Measurements from ENCODE around the gene ATF6. TPM values are rescaled to one million over a fixed set of nuclear protein-coding genes. Genes with fewer than 3 reads are reported as not detected.

Gene ATF6
- total and polyA plus RNA-seq, 2 of the 8 experiments (the other 6 are each of a cell fraction or from before 2014, with no cell fraction given) = 4.6 to 10.0 TPM

DNA sequence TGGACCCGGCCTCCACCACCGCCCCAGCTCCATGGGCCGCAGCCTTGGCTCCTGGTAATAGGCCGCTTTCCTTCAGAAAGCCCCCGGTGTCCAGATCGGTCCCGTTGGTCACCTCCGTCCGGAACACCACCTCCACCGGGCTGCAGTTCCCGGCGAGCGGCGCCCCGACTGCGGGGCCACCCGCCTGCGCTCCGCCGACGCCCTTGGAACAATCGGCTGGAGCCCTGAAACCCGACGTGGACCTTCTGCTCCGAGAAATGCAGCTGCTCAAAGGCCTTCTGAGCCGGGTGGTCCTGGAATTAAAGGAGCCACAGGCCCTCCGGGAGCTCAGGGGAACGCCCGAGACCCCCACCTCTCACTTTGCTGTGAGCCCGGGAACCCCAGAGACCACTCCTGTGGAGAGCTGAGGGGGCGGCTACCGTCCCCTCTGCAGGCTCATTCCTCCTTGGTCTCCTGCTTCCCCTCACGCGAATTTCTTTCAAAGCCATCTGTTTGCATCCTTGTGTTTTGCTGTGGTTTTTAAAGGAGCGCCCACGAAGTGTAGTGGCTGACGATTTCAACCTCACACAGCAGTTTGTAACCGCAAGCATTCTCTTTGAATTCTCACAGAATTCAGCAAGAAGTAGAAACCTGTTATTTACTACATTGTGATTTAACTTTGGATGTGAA lies 38.7 kb upstream of the ATF6 start:
- no peak overlapping the region for H3K4ac ChIP-seq (replicated peaks; ENCODE audit: insufficient read length, low read depth, low read length)
- peaks cover 2 to 8% (median 4%) of the 10 kb centered on the region in 4 experiments for H3K4me1 ChIP-seq (replicated peaks in 1 of 4; ENCODE audit: control insufficient read depth in 3 of 4, insufficient read depth in 4 of 4, low read length in 3 of 4)
- peak overlapping the region; percentile 45; the same call in 1 of the 2 replicates for H3K27ac ChIP-seq (ENCODE audit: low read depth, low read length)
- no peaks in the 10 kb centered on the region for H3K36me3 ChIP-seq (ENCODE audit: control insufficient read depth in 2 of 4, insufficient read depth in 4 of 4, low read length in 3 of 4)
- H2BK120ac ChIP-seq (replicated peaks; ENCODE audit: low read depth, low read length) = peak overlapping the region; percentile 48
- no peaks in the 10 kb centered on the region for H3K79me1 ChIP-seq (ENCODE audit: low read depth, low read length)
- peak overlapping the region; percentile 90; the same call in 1 of the 2 replicates for H2AFZ ChIP-seq (ENCODE audit: low read length)
- H2BK12ac ChIP-seq (ENCODE audit: low read depth, low read length) = 0 out of 2 replicates have a peak overlapping the region, but pooled peaks have one; percentile 22
- H2BK15ac ChIP-seq (ENCODE audit: low read length) = no peak overlapping the region
- peak overlapping the region; percentile 78 to 86 (median 85) for H3K4me3 ChIP-seq (ENCODE audit: extremely low read depth in 1 of 4, insufficient read depth in 2 of 4, low read depth in 3 of 4, low read length in 4 of 4)
- peak overlapping the region; percentile 66 for H4K91ac ChIP-seq (replicated peaks; ENCODE audit: insufficient read length, low read length)
- no peak overlapping the region for H3K14ac ChIP-seq (ENCODE audit: insufficient read length)
- no peak overlapping the region for H2BK20ac ChIP-seq (ENCODE audit: low read length)
- H3K4me2 ChIP-seq (ENCODE audit: insufficient read depth in 1 of 2, low read depth in 2 of 2, low read length in 2 of 2) = peak overlapping the region; percentile 89 to 100
- H3K23me2 ChIP-seq (ENCODE audit: low read depth, low read length) = peaks cover 12% of the 10 kb centered on the region
- H3K27me3 ChIP-seq (replicated peaks in 1 of 4; ENCODE audit: control insufficient read depth in 3 of 4, extremely low read depth in 1 of 4, insufficient read depth in 3 of 4, low read length in 3 of 4) = peaks cover 12 to 25% (median 22%) of the 10 kb centered on the region in 4 experiments
- H3K56ac ChIP-seq (replicated peaks; ENCODE audit: insufficient read length, low read depth, low read length) = peak overlapping the region; percentile 27
- H4K20me1 ChIP-seq (replicated peaks in 1 of 2; ENCODE audit: control insufficient read depth in 1 of 2, insufficient read depth in 2 of 2, low read length in 2 of 2) = no peaks in the 10 kb centered on the region
- H3K23ac ChIP-seq (ENCODE audit: insufficient read length) = no peak overlapping the region
- 3% methylated on average over 38 of the region's 38 CpGs; no CpG with 5 or more reads in 1 of the 2 experiments for WGBS, 2 experiments (ENCODE audit: extremely low coverage in 1 of 2, insufficient coverage in 1 of 2, insufficient read length in 1 of 2, insufficient replicate concordance in 2 of 2, low coverage in 1 of 2, low lambda C conversion rate in 2 of 2, missing lambda C conversion rate in 1 of 2)
- H3K18ac ChIP-seq (ENCODE audit: extremely low read depth, low read length) = peak overlapping the region; percentile 99
- no peak overlapping the region for H2AK5ac ChIP-seq (ENCODE audit: low read depth, low read length)
- FAIRE-seq = no peak
- DNase-seq (ENCODE audit: low read depth in 1 of 2, low spot score in 2 of 2) = no peak
- CTCF ChIA-PET (ENCODE audit: partially characterized antibody) = interaction anchor here (0.6 to 4.8 kb wide), 10 partner anchors 11 to 302 kb away, joined by 3 to 52 read pairs (median 4); no protein-coding TSS in a partner anchor
- no peaks in the 10 kb centered on the region for H3K79me2 ChIP-seq (ENCODE audit: control insufficient read depth in 1 of 2, insufficient read depth in 2 of 2, low read length in 2 of 2)
- no peaks in the 10 kb centered on the region for H3K9me3 ChIP-seq (ENCODE audit: insufficient read depth in 2 of 2, low read depth in 1 of 2, low read length in 1 of 2)
- peak overlapping the region in 3 of 4 experiments; percentile 66 to 73 (median 72); a peak in 6 of 7 replicates for H3K9ac ChIP-seq (replicated peaks in 1 of 4; ENCODE audit: extremely low read depth in 1 of 4, low read depth in 3 of 4, low read length in 3 of 4)
- peak overlapping the region; percentile 93 for H4K5ac ChIP-seq (ENCODE audit: insufficient read length, low read depth, low read length)
- POLR2A ChIA-PET (ENCODE audit: partially characterized antibody) = interaction anchor here (0.7 to 2.7 kb wide), 8 partner anchors 9 to 343 kb away, joined by 3 to 27 read pairs (median 6); partner anchors contain the start of genes DUSP12 and FCRLA
- H2BK5ac ChIP-seq (ENCODE audit: low read depth, low read length) = peak overlapping the region; percentile 60; the same call in 1 of the 2 replicates
- peak overlapping the region; percentile 91 for H4K8ac ChIP-seq (ENCODE audit: extremely low read depth, insufficient read depth, low read length)
- no peak for TF ChIP-seq SIRT6 (IDR thresholded peaks at IDR 0.05; ENCODE audit: low read length)
- TF ChIP-seq TEAD4 (IDR thresholded peaks at IDR 0.05; ENCODE audit: low read depth, low read length) = no peak
- peak; percentile 60 for TF ChIP-seq PHF8 (conservative IDR thresholded peaks at IDR 0.05; ENCODE audit: low read depth, low read length)
- TF ChIP-seq TAF7 (optimal IDR thresholded peaks at IDR 0.05; ENCODE audit: borderline replicate concordance, low read depth, low read length) = peak; percentile 47
- no peak for TF ChIP-seq USF2 (IDR thresholded peaks at IDR 0.05; ENCODE audit: low read length)
- no peak for TF ChIP-seq SIX5 (IDR thresholded peaks at IDR 0.05; ENCODE audit: low read depth, low read length)
- TF ChIP-seq POLR2A (IDR thresholded peaks at IDR 0.05; ENCODE audit: control extremely low read depth in 1 of 2, low read depth in 2 of 2, low read length in 2 of 2) = peak in 1 of 2 experiments; percentile 58; a peak in 2 of 3 replicates
- TF ChIP-seq SAP30 (IDR thresholded peaks at IDR 0.05; ENCODE audit: insufficient read depth, insufficient replicate concordance, low read length) = no peak
- TF ChIP-seq ASH2L (IDR thresholded peaks at IDR 0.05; ENCODE audit: low read length) = peak; percentile 86
- TF ChIP-seq BRCA1 (IDR thresholded peaks at IDR 0.05; ENCODE audit: low read depth, low read length) = no peak
- no peak for TF ChIP-seq BACH1 (IDR thresholded peaks at IDR 0.05; ENCODE audit: low read length)
- TF ChIP-seq TBP (IDR thresholded peaks at IDR 0.05; ENCODE audit: low read depth, low read length) = 0 out of 2 replicates have a peak, but pooled peaks have one; percentile 11

All from H1 (cell line).